Suprapubic skin (tissue), 3 donors: ENCODE results near the gene LRRC8D.

Experiments used
- POLR2A ChIP-seq, 2 donors: fragments of 450-650 bp; IDR thresholded peaks; one replicate each; pipeline ENCODE4 v1.6.1; 2017; ENCODE audit warnings: antibody characterized with exemption in 2 of 2, mild to moderate bottlenecking in 2 of 2, moderate library complexity in 2 of 2
- TF ChIP-seq, protein P1 (sequence below), 2 donors: fragments of 200-600 bp in 1 of 2; fragments of 450-650 bp in 1 of 2; sonication (generic) in 1 of 2; IDR thresholded peaks; one replicate each; pipeline ENCODE4 v1.5.1; 2016 to 2019; ENCODE audit warnings: antibody characterized with exemption in 2 of 2, mild to moderate bottlenecking in 1 of 2, moderate library complexity in 1 of 2

GRCh38 chr1:89965193-89965768 lies 144.4 kb downstream of the LRRC8D start:
- TF ChIP-seq, protein P1, sequence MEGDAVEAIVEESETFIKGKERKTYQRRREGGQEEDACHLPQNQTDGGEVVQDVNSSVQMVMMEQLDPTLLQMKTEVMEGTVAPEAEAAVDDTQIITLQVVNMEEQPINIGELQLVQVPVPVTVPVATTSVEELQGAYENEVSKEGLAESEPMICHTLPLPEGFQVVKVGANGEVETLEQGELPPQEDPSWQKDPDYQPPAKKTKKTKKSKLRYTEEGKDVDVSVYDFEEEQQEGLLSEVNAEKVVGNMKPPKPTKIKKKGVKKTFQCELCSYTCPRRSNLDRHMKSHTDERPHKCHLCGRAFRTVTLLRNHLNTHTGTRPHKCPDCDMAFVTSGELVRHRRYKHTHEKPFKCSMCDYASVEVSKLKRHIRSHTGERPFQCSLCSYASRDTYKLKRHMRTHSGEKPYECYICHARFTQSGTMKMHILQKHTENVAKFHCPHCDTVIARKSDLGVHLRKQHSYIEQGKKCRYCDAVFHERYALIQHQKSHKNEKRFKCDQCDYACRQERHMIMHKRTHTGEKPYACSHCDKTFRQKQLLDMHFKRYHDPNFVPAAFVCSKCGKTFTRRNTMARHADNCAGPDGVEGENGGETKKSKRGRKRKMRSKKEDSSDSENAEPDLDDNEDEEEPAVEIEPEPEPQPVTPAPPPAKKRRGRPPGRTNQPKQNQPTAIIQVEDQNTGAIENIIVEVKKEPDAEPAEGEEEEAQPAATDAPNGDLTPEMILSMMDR (IDR thresholded peaks at IDR 0.05) = no peak
- no peak for TF ChIP-seq POLR2A (IDR thresholded peaks at IDR 0.05)
